Activated CD4-positive, alpha-beta T cell treated with anti-CD3 and anti-CD28 coated beads for 4 hours (primary cell): ENCODE results near the gene PITPNM3.

Experiments
- DNase-seq, 2 donors: peaks; one replicate each; pipeline ENCODE4 v3.0.0-alpha.2; 2020

Gene PITPNM3

GRCh38 chr17:6458460-6458950 lies 97.8 kb downstream of the PITPNM3 start:
- DNase-seq = no peak

GRCh38 chr17:6457688-6458459 lies 98.5 kb downstream of the PITPNM3 start:
- no peak for DNase-seq

DNA sequence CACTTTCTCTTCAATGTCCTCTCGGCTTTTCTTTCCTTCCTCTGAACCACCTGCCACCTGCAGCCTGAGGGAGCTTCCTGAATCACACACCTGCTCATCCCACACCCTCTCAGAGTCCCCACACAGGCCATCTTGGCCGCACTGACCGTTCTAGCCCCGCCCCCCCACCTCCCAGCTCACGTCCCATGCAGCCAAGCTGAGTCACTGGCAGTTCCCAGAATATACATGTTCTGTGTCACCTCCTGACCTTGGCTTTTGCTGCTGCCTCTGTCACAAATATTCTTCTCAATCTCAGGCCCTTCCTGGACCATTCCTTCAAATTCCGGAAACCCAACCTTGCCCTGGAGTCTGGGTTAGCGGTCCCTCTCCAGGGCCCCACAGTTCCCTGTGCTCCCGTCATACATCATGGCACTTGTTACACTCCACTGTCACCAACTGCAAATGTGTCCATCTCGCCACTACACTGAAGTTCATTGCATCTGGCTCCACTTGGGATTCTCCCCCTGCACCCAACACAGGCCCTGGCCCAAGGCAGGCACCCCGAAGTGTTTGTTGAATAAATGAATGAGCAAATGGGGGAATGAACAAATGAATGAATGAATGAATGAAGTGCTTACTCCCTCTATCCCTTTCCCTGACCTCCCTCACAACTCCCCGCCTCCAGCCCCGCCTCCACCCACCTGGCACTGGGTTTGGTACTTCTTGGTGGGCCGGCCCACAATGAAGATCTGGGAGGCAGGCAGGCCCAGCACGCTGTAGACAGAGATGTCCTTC lies 99.3 kb downstream of the PITPNM3 start:
- DNase-seq = no peak

GRCh38 chr17:6456321-6456720 lies 100.0 kb downstream of the PITPNM3 start:
- DNase-seq = no peak

- DNase-seq = peak; percentile 21 to 27
These were observed 101.0 kb downstream of the PITPNM3 start for GRCh38 chr17:6455321-6455705.

- DNase-seq = no peak
These were observed 101.6 kb downstream of the PITPNM3 start for GRCh38 chr17:6454495-6455320.

DNA sequence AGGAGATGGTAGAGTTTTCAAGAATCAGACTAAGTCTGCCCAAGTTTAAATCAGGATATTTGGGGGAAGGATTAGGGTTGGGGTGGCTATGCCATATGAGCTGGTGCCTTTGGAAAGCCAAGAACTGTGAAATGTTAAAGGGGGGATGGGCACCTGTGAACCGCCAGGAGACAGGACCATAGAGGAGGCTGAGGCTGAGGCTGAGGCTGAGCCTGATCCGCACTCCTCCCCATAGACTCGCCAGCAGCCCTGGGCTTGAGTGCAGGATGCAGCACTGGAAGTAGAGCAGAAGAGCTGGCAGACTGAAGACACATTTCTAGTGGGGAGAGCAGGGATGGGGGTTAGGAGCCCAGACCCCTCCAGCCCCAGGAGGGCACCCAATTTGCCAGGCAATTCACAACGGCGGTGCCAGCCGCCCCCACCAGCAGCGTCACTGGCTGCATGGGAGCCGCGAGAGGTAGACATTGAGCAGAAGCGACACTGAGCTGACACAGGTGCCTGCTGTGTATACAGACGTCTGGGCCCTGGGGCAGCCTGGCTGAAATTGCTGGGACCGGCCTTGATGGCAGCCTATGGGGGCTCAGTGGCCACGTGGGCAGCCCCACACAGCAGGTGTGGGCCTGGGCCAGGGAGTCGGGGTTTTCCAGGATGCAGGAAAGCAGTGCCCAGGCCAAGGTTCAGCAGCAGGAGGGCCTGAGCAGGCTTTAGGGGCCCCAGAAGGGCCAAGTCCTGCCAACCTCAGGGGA lies 102.9 kb downstream of the PITPNM3 start:
- no peak for DNase-seq

GRCh38 chr17:6452471-6453266 lies 103.7 kb downstream of the PITPNM3 start:
- DNase-seq = no peak

- no peak for DNase-seq
These were observed 105.2 kb downstream of the PITPNM3 start for GRCh38 chr17:6450926-6451832.

- no peak for DNase-seq
These were observed 107.0 kb downstream of the PITPNM3 start for GRCh38 chr17:6449307-6449706.

GRCh38 chr17:6448473-6448872 lies 107.9 kb downstream of the PITPNM3 start:
- no peak for DNase-seq

DNA sequence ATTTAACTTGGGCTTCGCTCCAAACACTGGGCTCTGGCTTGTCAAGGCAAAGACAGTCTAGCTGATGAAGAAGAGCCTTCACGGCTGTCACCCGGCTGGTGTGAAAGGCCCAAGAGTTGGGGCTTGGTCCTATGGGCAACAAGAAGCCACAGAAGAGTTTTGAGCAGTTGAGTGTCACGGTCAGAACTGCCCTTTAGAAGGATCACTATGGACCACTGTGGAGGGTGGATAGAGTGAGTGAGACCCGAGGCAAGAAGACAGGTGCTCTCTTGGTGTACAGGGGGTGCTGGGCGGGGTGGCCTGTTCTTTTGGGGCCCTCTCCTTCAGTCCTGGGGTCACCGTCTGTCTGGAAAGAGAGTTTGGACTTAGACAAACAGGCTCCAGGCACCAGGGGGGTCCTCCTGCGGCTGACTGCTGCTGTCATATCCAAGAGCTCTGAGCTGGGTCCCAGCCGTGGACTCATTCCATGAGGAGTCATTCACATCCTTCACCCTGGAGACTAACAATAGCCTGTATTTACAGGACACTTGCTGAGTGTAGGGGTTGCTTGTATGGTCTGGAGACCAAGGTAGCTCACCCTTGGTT lies 109.7 kb downstream of the PITPNM3 start:
- DNase-seq = no peak

- DNase-seq = no peak
These were observed 111.6 kb downstream of the PITPNM3 start for GRCh38 chr17:6444571-6445335.

GRCh38 chr17:6443692-6444570 lies 112.4 kb downstream of the PITPNM3 start, which contains the start of gene PIMREG:
PIMREG (plus strand) TSS chr17:6444455; CDS start chr17:6445111, 656 bp downstream.
- peak; percentile 94 to 95 for DNase-seq

DNA sequence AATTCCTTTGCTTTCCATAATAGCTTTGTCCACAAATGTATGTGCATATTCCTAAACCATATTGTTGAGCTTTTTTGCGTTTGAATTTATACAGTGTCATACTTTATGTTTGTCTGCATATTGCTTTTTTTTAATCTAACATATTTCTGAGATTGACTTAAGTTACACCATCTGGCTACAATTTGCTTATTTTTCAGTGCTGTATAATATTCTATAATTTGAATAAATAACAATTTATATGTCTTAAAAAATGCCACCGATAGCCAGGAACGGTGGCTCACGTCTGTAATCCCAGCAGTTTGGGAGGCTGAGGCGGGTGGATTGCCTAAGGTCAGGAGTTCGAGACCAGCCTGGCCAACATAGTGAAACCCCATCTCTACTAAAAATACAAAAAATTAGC lies 113.6 kb downstream of the PITPNM3 start:
- no peak for DNase-seq

- DNase-seq = no peak
These were observed 116.4 kb downstream of the PITPNM3 start for GRCh38 chr17:6439951-6440350.

DNA sequence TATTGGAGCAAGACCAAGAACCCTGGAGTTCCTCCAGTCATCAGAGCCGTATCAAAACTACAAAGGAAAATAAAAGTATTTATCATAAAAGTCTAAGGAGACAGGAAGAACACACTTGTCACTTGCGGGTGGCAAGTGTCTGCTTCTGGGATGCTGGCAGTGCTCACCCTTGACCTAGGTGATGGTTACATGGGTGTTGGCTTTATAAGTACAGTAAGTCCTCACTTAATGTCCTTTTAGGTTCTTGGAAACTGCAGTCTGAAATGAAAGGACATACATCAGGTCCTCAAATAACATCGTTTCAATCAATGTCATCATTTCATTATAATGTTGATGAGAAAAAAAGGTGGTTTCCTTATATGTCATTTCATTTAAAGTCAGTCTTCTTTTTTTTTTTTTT lies 118.4 kb downstream of the PITPNM3 start:
- no peak for DNase-seq

DNA sequence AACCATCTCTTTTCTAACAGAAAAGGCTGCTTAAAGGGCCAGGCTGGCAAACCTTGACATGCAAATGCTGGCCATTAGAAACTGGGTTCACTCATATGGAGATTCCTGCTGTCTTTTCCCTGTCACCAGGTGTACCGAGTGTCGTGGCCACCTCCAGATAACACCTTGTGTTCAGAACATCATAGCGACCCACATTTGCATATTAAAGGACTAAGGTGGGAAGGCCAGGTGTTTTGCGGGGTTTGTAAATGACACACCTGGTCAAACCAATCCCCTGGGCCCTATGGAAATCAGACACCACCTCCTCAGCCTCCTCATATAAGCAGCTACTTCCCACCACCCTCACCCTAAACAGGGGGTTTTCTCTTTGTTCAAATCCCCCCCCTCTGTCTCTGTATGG lies 118.9 kb downstream of the PITPNM3 start:
- DNase-seq = no peak
